ENCODE data around the gene SNAP25.
A peak's percentile ranks its signal among the peaks of the same experiment; 100 is the strongest.

The SNAP25 gene

GRCh38 chr20:10217721-10218410, 764 bp upstream of the SNAP25 start:
- DNase-seq: no peak

GRCh38 chr20:10219452-10219791, 792 bp downstream of the SNAP25 start:
- DNase-seq: peak; percentile 43 to 47

DNA sequence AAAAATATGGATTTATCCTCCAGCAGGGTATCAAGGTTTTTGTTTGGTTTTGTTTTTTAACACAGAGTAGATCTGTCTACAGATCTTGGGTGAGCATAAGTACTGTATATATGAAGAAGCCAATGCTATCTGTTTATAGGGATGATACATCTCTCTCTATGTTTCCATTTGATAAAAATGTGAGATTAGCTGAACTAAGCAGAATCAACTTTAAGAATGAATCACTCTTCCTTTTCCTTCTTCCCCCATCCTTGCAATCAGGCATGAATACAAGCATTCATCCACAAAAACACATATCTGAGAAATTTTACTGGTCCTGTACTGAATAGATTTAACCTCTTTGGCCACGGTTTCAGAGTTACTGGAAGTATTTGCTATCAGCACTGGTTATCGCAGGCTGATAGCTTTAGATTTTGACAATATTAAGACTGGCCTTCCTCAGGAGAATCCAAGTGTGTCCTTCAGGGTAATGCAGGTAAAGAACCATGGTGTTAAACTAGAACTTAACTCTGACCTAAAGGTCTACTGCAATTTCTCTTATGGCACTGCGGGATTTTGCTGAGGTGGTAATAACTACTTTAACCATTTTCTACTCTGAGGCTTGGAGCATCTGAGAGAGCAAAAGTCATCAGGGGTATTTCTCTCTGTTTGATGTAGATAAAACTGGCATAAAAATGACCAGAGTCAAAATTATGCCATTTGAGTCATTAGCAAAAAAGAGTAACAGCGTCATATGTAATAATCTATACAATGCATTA, 1.5 kb downstream of the SNAP25 start:
- DNase-seq: no peak

GRCh38 chr20:10221021-10221420, 2.4 kb downstream of the SNAP25 start:
- no peak for DNase-seq

DNA sequence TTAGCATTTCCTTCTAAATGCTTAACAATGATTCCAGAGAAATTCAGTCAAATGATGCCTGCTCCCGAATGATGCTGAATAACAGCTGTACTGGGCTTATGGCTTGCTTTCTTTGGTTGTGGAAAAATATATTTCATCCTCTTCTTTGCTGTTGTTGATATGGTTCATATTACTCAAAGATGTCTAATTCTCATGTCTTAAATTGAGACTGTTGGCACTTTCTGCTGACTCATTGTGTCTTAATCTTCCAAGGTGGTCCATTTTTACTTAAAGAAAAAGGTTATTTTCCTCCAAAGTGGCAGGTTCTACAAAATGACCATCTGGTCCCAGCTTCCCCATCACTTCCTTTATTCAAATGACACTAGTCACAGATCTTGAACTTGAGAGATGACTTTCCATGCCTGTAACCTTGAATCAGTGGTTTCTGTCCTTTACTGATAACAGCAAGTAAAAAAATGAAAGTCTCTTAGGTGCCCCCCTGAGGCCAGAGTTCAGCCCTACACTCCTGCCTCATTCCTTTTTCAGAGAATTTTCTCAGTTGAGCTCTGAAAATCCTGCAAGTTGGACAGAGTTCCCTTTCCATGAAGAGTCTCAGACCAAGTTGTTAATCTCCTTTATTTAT, 6.9 kb downstream of the SNAP25 start:
- DNase-seq: peak; percentile 41 to 60

DNA sequence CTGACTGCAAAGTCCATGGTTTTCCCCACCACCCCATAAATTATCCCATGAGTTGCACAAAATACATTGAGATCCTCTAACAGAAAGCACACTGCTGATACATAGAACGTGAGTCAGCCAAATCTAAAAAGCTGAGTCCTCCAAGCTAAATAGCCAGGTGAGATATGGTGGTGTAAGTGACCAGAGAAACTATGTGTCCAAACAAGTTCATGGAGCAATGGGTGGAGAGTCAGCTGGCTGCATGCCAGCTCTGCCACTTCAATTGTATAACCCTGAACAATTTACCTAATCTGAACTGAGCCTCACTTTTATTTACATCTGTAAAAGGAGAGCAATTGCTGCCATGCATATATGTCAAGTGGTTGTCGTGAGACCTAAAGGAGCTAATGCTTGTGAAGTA, 9.7 kb downstream of the SNAP25 start:
- no peak for DNase-seq

DNA sequence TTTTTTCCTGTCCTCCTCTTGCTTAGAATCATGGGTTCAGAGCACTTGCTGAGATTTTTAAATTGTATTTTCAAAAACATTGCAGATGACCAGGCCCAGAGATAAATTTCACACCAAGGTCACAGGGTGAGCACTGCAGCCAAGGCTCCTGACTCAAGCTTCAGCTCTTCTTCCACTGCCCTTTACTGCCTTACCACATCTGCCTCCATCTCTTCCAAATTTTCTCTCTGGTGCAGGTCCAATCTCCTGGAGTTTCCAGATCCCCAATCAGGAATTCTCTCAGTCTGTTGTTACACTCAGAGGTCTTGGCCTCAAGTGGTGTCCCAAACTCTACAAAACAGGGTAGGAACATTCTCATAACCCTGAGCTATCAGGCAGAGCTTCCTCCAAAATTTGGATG, 12.7 kb downstream of the SNAP25 start:
- DNase-seq: no peak

DNA sequence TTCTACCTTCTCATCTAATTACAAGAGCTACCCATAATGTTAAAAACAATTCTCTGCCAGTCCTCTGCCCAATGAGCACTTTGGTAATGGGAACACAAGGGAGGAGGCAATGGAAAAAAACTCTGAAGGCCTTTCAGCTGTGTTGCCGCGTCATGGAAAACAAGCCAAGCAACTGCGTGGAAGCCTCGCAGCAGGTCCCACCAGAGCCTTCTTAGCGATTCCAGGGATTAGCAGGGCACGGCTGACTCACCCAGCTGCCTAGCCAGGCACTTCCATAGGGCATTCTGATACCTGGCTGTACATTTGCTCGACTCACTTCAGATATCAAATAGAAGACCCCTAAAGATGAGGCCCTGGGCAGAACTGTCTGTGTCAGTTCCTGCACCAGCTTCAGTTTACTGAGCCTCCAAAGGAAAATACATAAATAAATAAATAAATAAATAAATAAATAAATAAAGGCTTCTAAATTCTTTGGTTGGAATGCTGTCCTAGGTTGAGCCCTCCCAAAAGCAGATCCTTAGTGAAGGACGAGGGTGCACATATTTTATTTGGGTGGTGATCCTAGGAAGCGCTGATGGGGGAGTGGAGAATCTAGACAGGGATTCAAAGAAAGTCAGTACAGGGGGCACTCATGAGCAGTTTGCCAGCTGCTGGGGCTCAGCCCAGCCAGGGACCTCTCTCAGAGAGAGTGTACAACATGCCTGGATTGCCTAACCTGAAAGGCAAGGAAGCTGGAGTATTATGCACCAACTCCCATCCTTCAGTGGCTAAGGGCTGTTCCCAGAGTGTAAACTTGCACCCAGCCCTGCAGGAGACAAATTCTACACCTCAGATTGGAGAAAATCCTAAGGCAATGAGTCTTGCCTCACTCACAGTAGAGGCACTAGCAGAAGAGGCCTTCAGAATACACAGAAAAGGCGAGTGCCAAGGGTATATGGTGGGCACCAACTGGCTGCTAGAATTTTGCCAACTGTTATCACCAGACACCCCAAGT, 18.2 kb downstream of the SNAP25 start:
- no peak for DNase-seq

GRCh38 chr20:10239954-10240353, 21.3 kb downstream of the SNAP25 start:
- no peak for DNase-seq

DNA sequence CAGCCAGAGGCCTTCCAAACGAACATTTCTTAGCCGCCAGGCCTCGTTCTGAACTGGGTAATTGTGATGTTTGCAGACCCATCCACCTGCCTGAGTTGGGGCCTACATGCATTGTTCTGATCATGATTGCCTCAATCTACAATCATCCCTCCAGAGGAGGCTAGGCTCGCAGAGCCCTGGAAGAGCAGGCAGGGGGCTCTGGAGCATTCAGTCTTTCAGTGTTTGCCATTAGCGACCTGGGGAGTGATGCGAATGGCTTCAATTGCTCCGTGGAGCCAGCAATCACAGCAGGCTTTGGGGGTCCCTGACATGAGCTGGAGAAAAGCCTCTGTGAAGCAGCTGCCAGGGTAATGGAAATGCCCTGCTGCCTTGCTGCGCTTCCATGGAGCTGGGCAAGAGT, 22.0 kb downstream of the SNAP25 start:
- no peak for DNase-seq

DNA sequence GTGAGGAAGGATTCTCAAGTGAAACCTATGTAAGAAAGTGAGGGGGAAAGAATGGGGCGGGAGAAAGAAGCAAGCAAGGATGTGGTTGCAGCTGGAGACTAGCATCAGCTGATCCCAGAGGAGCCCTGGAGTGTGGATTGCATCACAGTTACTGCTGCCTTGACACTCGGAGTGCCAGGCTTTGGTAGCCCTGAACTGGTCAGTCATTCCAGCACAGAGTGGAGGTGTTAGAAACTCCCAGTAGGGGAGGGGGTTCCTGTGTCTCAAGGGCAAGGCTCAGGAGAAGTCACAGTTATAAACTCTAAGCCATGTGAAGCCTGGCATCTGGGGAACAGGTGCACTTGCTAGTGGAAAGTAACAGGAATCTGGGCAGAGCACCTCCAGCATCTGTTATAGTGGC, 23.5 kb downstream of the SNAP25 start:
- DNase-seq: no peak

DNA sequence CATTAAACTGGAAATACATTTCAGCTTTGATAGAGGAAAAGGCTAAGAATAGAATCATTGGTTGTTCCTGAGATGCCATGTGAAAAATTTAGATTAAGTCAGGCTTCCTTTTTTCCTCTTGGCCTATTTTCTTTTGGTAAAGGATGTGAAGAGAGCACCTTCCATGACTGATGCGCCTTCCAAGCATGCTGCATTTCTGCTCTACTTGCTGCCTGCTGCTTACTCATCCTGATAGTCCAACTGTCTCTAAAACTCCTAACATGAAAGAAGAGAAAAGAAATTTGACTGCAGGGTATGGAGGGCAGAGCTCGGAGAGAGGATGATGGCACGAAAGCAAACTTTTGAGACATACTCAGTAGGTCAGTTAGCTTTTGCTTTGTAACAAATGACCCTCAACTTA, 28.8 kb downstream of the SNAP25 start:
- DNase-seq: no peak

DNA sequence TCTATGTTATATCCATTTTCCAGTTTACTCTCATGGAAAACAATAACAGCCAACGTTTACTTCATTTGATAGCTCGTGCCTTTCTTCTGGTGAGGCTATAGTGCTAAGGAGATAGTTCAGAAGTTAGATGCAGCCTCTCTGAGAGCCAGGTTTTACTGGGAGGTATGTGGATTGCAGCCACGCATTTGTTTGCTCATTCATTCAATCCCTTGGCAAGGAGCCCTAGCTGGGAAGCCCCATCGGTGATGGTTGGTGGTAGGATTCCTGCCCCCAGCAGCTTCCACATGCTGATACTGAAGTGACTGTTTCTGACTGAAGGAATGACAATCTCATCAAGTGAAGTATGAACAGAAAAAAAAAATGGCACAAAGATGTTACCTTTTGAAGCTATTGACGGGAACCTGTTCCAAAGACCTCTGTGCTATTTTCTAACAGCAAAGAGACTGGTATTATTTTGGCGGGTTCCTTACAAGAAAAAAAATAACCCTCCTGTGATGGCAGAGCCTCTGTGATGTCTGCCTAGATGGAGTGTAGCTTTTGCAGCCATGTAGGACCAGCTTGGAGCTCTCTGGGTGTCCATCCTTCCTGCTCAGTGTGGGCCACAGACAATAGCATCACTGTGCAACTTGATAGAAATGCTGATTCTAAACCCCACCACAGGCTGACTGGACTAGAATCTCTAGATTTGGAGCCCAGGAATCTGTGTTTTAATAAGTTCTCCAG, 30.6 kb downstream of the SNAP25 start:
- no peak for DNase-seq

- no peak for DNase-seq
Measured at GRCh38 chr20:10249822-10250221, 31.2 kb downstream of the SNAP25 start.

DNA sequence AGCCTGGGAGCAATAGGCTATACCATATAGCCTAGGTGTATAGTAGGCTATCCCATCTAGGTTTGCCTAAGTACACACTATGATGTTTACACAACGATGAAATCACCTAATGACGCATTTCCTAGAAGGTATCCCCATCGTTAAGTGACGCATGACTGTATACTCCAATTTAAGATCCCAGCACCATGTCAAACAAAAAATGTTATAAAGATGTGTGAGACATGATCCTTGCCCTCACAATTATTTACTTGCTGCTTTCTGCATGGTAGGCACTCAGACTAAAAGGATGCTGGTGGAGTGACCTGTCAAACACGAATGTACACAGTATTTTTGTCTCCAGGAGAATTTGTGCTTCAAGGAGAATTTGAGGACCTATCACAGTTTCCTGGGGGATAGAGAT, 32.3 kb downstream of the SNAP25 start:
- DNase-seq: no peak

GRCh38 chr20:10253780-10254179, 35.1 kb downstream of the SNAP25 start:
- DNase-seq: no peak

DNA sequence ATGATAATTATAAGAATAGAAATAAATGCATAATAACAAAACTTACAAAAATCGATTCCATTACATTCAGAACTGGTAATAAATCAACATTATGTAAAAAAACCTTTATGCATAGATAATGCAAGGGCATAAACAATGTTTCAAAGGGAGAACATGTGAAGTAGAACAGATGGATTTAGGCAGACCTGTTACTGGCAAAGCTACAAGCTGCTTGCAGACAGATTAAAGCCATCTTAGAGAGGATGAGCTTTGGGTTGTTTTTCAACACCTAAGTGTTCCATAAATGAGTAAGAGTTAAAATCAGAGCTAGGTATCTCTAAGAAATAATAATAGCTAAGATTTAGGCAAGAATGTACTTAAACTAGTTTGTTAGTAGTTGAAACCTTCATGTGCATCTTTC, 37.2 kb downstream of the SNAP25 start:
- DNase-seq: no peak

DNA sequence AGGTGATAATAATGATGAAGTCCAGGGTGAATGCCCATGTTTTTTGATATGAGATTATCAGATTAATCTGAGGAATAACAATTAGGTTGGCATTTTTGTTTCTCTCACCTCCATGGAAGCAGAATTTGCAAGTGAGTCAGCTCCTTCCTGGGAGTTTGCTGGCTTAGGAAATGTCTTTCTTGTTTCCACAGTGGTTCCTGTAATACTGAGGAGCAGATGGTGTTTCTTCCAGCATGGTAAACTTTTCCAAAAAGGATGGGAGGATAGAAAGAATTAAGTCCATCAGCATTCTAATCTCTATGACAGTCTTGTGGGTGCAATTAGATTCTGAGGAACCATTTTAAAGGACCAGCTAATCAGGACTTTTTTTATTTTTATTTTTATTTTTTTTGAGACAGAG, 40.5 kb downstream of the SNAP25 start:
- DNase-seq: no peak

DNA sequence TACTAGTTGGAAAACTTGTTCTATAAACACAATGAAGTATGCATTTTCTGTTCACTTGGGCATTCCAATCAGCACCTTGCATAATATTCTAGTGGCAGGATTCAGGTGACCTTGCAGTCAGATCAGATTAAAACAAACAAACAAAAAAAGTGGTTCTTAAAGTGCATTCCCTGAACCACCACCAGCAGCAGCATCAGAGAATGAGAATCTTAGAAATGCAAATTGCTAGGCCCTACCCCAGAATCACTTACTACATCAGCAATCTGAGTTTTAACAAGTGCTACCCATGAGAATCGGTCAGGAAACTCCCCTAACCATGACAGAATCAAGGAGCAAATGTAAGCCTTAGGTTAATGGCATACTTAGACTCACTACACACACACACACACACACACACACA, 41.7 kb downstream of the SNAP25 start:
- DNase-seq: no peak

DNA sequence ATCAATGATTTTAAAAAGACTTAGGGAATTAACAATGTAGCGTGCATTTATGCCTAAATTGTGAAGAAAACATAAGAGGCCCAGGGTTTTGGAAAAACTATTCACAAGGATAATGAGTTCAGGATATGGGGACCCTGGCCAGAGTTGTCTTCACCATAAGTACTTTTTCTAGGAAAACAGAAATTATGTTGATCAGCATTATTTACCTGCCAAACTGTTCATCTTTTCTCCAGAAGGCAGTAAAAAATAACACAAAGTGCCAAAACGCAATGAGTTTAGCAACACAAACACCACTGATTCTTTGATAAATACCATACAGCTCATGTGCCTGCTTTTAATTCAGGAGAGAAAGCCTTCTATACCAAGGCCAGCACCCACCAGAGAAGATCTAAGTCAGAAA, 43.1 kb downstream of the SNAP25 start:
- DNase-seq: no peak

DNA sequence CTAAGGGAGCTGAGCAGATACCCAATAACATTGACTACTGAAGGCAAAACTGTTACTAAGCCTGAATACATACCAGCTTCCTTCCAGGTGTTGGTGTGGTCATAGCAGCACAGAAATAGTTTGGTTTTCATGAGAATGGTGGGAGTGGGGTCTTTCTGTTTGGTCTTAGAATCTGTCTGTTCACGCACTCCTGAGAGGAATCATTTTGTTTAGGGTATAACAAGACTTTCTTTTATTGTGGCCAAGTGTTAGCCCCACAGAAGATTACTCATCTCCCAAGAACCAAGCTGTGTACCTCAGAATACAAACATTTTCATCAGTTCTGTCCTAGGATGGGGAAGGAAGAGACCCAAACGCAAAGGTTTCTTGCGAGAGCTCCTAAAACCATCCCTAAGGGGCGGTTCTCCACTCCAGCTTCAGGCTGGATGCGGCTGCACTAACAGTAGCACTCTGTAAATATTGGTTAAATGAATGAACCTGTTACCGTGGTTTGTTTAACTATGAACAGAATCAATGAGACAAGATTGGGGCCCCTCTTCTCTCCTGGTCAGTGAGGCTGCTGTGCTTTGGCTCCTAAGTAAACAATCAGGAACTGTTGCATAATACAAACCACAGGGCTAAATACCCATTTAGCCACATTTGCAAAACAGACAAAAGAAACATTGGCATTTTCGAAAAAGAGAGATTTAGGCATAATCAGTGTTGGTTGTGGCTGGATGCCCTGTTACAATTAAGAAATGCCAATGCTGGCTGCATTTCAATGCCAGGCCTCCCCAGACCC, 44.9 kb downstream of the SNAP25 start:
- no peak for DNase-seq

DNA sequence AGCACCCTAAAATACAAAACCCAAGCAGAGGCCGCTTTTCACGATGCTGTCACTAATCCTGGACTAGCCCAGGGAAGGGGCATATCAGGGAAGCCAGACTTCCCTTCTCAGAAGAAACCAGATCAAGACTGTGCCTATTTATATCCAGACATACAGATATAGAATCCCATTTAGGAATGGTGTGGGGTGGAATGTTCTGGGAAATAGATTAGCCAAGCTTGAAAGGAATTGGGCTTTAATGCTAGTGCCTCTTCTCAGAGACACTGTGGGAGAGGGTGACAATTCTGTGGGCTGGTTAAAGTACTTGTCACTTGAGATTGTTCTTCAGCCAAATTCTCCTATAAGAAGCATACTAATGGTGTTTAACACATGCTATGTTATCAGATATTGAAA, 45.5 kb downstream of the SNAP25 start:
- no peak for DNase-seq

All from Kasumi-1 (cell line).